Neural progenitor cell (in vitro differentiated cells): ENCODE measurements around the gene PODXL2. TPM values are rescaled to one million over a fixed set of nuclear protein-coding genes. Genes with fewer than 3 reads are reported as not detected.

ENCODE experiments used
- DNase-seq: peaks from one replicate; pipeline ENCODE4 v3.0.0-alpha.2; 2016; ENCODE audit warnings: low spot score
- H2AFZ ChIP-seq: fragments of 200-600 bp; sonication (generic); replicated peaks from 2 replicates; pipeline ENCODE4 v1.6.1; 2016; ENCODE audit warnings: antibody characterized with exemption
- H3F3A ChIP-seq: fragments of 200-600 bp; sonication (generic); 2 replicates; pipeline ENCODE4 v1.6.1; 2016; ENCODE audit warnings: antibody characterized with exemption, low read depth
- H3K27ac ChIP-seq: fragments of 200-600 bp; sonication (generic); 2 replicates; pipeline ENCODE4 v1.5.1; 2016; ENCODE audit warnings: mild to moderate bottlenecking
- H3K27me3 ChIP-seq: fragments of 200-600 bp; sonication (generic); 2 replicates; pipeline ENCODE4 v1.6.1; 2016; ENCODE audit warnings: mild to moderate bottlenecking, moderate library complexity
- H3K36me3 ChIP-seq: fragments of 200-600 bp; sonication (generic); 2 replicates; pipeline ENCODE4 v1.5.1; 2016
- H3K4me1 ChIP-seq: fragments of 200-600 bp; sonication (generic); 2 replicates; pipeline ENCODE4 v1.6.1; 2016; ENCODE audit warnings: mixed run types
- H3K4me2 ChIP-seq: fragments of 200-600 bp; sonication (generic); 2 replicates; pipeline ENCODE4 v1.6.1; 2016
- H3K4me3 ChIP-seq: fragments of 200-600 bp; sonication (generic); 2 replicates; pipeline ENCODE4 v1.5.1; 2016
- H3K79me2 ChIP-seq: fragments of 200-600 bp; sonication (generic); 2 replicates; pipeline ENCODE4 v1.6.1; 2016; ENCODE audit warnings: low read depth
- H3K9ac ChIP-seq: fragments of 200-600 bp; sonication (generic); 2 replicates; pipeline ENCODE4 v1.6.1; 2016
- H3K9me3 ChIP-seq: fragments of 200-600 bp; sonication (generic); 2 replicates; pipeline ENCODE4 v1.5.1; 2016; ENCODE audit warnings: low read depth
- H4K20me1 ChIP-seq: fragments of 200-600 bp; sonication (generic); 2 replicates; pipeline ENCODE4 v1.6.1; 2016; ENCODE audit warnings: low read depth
- H3K27ac Mint-ChIP-seq: 3 replicates; pipeline ENCODE4 v1.8.0; 2021; ENCODE audit warnings: mixed read lengths
- H3K27me3 Mint-ChIP-seq: 2 replicates; pipeline ENCODE4 v1.8.0; 2022; ENCODE audit warnings: low read depth, mild to moderate bottlenecking, inconsistent platforms, moderate library complexity, mixed read lengths; ENCODE audit not compliant: insufficient read depth
- H3K36me3 Mint-ChIP-seq: 3 replicates; pipeline ENCODE4 v1.8.0; 2021; ENCODE audit warnings: mixed read lengths
- H3K4me1 Mint-ChIP-seq: 3 replicates; pipeline ENCODE4 v1.8.0; 2021; ENCODE audit warnings: mixed read lengths
- H3K4me3 Mint-ChIP-seq: 3 replicates; pipeline ENCODE4 v1.8.0; 2021; ENCODE audit warnings: mild to moderate bottlenecking, moderate library complexity, mixed read lengths
- H3K9me3 Mint-ChIP-seq: 3 replicates; pipeline ENCODE4 v1.8.0; 2020; ENCODE audit warnings: mixed read lengths
- CTCF ChIP-seq: fragments of 200-600 bp; sonication (generic); IDR thresholded peaks from 2 replicates; pipeline ENCODE4 v1.5.1; 2017; ENCODE audit warnings: antibody characterized with exemption, mild to moderate bottlenecking
- EZH2 ChIP-seq: fragments of 200-600 bp; sonication (generic); IDR thresholded peaks from 2 replicates; pipeline ENCODE4 v1.6.1; 2017; ENCODE audit warnings: antibody characterized with exemption, mild to moderate bottlenecking, moderate library complexity
- EZH2phosphoT487 ChIP-seq: fragments of 200-600 bp; sonication (generic); IDR thresholded peaks from 2 replicates; pipeline ENCODE4 v1.6.1; 2017; ENCODE audit warnings: antibody characterized with exemption
- total RNA-seq: library from RNA; depleted of rRNA; stranded (reverse); fragments of >200 nt; gene quantifications from 2 replicates; pipeline ENCODE4 v1.2.3, GENCODE V29; 2015; ENCODE audit warnings: low replicate concordance

Gene PODXL2
- total RNA-seq, 1 donor from 2014 or later: 18.4 TPM

DNA sequence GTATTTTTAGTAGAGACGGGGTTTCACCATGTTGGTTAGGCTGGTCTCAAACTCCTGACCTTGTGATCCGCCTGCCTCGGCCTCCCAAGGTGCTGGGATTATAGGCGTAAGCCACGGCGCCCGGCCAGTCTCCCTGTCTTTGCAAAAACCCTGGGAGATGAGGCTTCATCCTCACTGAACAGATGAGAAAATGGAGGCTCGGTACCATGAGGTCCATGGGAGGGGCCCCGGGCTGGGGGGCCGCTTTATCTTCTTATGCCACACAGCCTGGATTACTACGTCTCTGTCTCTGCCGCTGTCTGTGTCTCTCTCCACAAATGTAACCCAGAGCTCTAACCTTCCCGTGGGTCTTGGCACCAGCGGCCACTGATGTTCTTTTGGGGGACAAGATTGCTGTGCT lies 82.9 kb downstream of the PODXL2 start:
- no peak overlapping the region for H3K4me3 Mint-ChIP-seq
- Histone ChIP-seq H3K79me2 (no peaks in the 10 kb centered on the region), H4K20me1 (no peaks in the 10 kb centered on the region), H3K9me3 (no peaks in the 10 kb centered on the region), H3K4me1 (peaks cover 19% of the 10 kb centered on the region), H3K4me2 (no peak overlapping the region), H3F3A (peaks cover 8% of the 10 kb centered on the region), H3K27me3 (no peaks in the 10 kb centered on the region), H3K36me3 (no peaks in the 10 kb centered on the region), H3K4me3 (no peak overlapping the region), H3K27ac (no peak overlapping the region), H2AFZ (no peak overlapping the region), H3K9ac (no peak overlapping the region)
- peaks cover 51% of the 10 kb centered on the region for H3K4me1 Mint-ChIP-seq
- peak overlapping the region; percentile 61 for H3K27ac Mint-ChIP-seq
- peaks cover 10% of the 10 kb centered on the region for H3K27me3 Mint-ChIP-seq
- TF ChIP-seq CTCF (no peak), EZH2 (no peak), EZH2phosphoT487 (no peak)
- H3K9me3 Mint-ChIP-seq: no peaks in the 10 kb centered on the region
- no peak for DNase-seq
- no peaks in the 10 kb centered on the region for H3K36me3 Mint-ChIP-seq

GRCh38 chr3:127712461-127712860 lies 83.5 kb downstream of the PODXL2 start:
- peaks cover 8% of the 10 kb centered on the region for H3F3A ChIP-seq
- H3K36me3 Mint-ChIP-seq: no peaks in the 10 kb centered on the region
- no peak overlapping the region for H3K4me2 ChIP-seq
- no peak overlapping the region for H3K9ac ChIP-seq
- no peaks in the 10 kb centered on the region for H3K79me2 ChIP-seq
- no peak overlapping the region for H3K27ac Mint-ChIP-seq
- H3K4me1 ChIP-seq: peaks cover 21% of the 10 kb centered on the region
- H3K9me3 ChIP-seq: no peaks in the 10 kb centered on the region
- no peaks in the 10 kb centered on the region for H4K20me1 ChIP-seq
- no peaks in the 10 kb centered on the region for H3K9me3 Mint-ChIP-seq
- TF ChIP-seq EZH2phosphoT487 (no peak), EZH2 (no peak), CTCF (no peak)
- no peaks in the 10 kb centered on the region for H3K27me3 ChIP-seq
- H2AFZ ChIP-seq: no peak overlapping the region
- peaks cover 48% of the 10 kb centered on the region for H3K4me1 Mint-ChIP-seq
- H3K27ac ChIP-seq: no peak overlapping the region
- no peak overlapping the region for H3K4me3 ChIP-seq
- DNase-seq: no peak
- H3K27me3 Mint-ChIP-seq: peaks cover 10% of the 10 kb centered on the region
- no peaks in the 10 kb centered on the region for H3K36me3 ChIP-seq
- no peak overlapping the region for H3K4me3 Mint-ChIP-seq

- no peak overlapping the region for H3K4me3 Mint-ChIP-seq
- Histone ChIP-seq H3K9ac (no peak overlapping the region), H4K20me1 (no peaks in the 10 kb centered on the region), H3F3A (peaks cover 8% of the 10 kb centered on the region), H3K9me3 (no peaks in the 10 kb centered on the region), H3K79me2 (no peaks in the 10 kb centered on the region), H2AFZ (peak overlapping the region; percentile 93), H3K27ac (no peak overlapping the region), H3K4me2 (no peak overlapping the region), H3K4me1 (peaks cover 21% of the 10 kb centered on the region), H3K4me3 (no peak overlapping the region), H3K27me3 (no peaks in the 10 kb centered on the region), H3K36me3 (no peaks in the 10 kb centered on the region)
- TF ChIP-seq EZH2 (no peak), CTCF (no peak), EZH2phosphoT487 (no peak)
- peaks cover 10% of the 10 kb centered on the region for H3K27me3 Mint-ChIP-seq
- H3K9me3 Mint-ChIP-seq: no peaks in the 10 kb centered on the region
- no peak for DNase-seq
- H3K4me1 Mint-ChIP-seq: peaks cover 44% of the 10 kb centered on the region
- H3K27ac Mint-ChIP-seq: no peak overlapping the region
- H3K36me3 Mint-ChIP-seq: no peaks in the 10 kb centered on the region
Measured at GRCh38 chr3:127712881-127713771, 84.1 kb downstream of the PODXL2 start.
